ENCODE results near the gene VMAC. TPM values are rescaled to one million over a fixed set of nuclear protein-coding genes. Genes with fewer than 3 reads are reported as not detected.

Gene VMAC
- total RNA-seq, 1 experiment from 2014 or later, result 8.9 TPM

GRCh38 chr19:5941673-5942072 lies 37.0 kb downstream of the VMAC start:
- H3K36me3 ChIP-seq (ENCODE audit: insufficient read depth, low read length), result no peaks in the 10 kb centered on the region

GRCh38 chr19:5943045-5943444 lies 38.4 kb downstream of the VMAC start:
- H3K27ac ChIP-seq (ENCODE audit: low read length), result no peak overlapping the region
- no peak for DNase-seq
- no peaks in the 10 kb centered on the region for H3K9me3 ChIP-seq (ENCODE audit: low read length)
- H2AFZ ChIP-seq (ENCODE audit: low read length), result no peak overlapping the region
- peaks cover 56% of the 10 kb centered on the region for H4K20me1 ChIP-seq (ENCODE audit: insufficient read depth, low read depth, low read length)
- no peaks in the 10 kb centered on the region for H3K36me3 ChIP-seq (ENCODE audit: insufficient read depth, low read length)
- no peaks in the 10 kb centered on the region for H3K4me1 ChIP-seq (ENCODE audit: low read length)
- no peaks in the 10 kb centered on the region for H3K27me3 ChIP-seq (ENCODE audit: low read length)
- no peak overlapping the region for H3K4me2 ChIP-seq (ENCODE audit: low read depth, low read length, poor library complexity, severe bottlenecking)
- H3K9ac ChIP-seq (ENCODE audit: low read length), result no peak overlapping the region
- no peak overlapping the region for H3K4me3 ChIP-seq (ENCODE audit: low read length)
- H3K79me2 ChIP-seq (ENCODE audit: low read length), result peaks cover 82% of the 10 kb centered on the region
- H3K9me2 ChIP-seq (replicated peaks; ENCODE audit: insufficient read depth, low read length), result no peaks in the 10 kb centered on the region

More at GRCh38 chr19:5941673-5942072, 37.0 kb downstream of the VMAC start:
- H2AFZ ChIP-seq (ENCODE audit: low read length), result no peak overlapping the region
- H3K27me3 ChIP-seq (ENCODE audit: low read length), result no peaks in the 10 kb centered on the region
- no peaks in the 10 kb centered on the region for H3K9me3 ChIP-seq (ENCODE audit: low read length)
- no peak for DNase-seq
- H4K20me1 ChIP-seq (ENCODE audit: insufficient read depth, low read depth, low read length), result peaks cover 48% of the 10 kb centered on the region
- no peak overlapping the region for H3K4me2 ChIP-seq (ENCODE audit: low read depth, low read length, poor library complexity, severe bottlenecking)
- no peak overlapping the region for H3K27ac ChIP-seq (ENCODE audit: low read length)
- H3K79me2 ChIP-seq (ENCODE audit: low read length), result peaks cover 74% of the 10 kb centered on the region
- no peaks in the 10 kb centered on the region for H3K9me2 ChIP-seq (replicated peaks; ENCODE audit: insufficient read depth, low read length)
- no peak overlapping the region for H3K9ac ChIP-seq (ENCODE audit: low read length)
- H3K4me1 ChIP-seq (ENCODE audit: low read length), result no peaks in the 10 kb centered on the region
- H3K4me3 ChIP-seq (ENCODE audit: low read length), result no peak overlapping the region

GRCh38 chr19:5943623-5944022 lies 39.0 kb downstream of the VMAC start:
- no peak for DNase-seq
- Histone ChIP-seq H4K20me1 (ENCODE audit: insufficient read depth, low read depth, low read length) (peaks cover 56% of the 10 kb centered on the region), H3K36me3 (ENCODE audit: insufficient read depth, low read length) (no peaks in the 10 kb centered on the region), H3K4me1 (ENCODE audit: low read length) (no peaks in the 10 kb centered on the region), H3K4me2 (ENCODE audit: low read depth, low read length, poor library complexity, severe bottlenecking) (no peak overlapping the region), H3K9ac (ENCODE audit: low read length) (no peak overlapping the region), H2AFZ (ENCODE audit: low read length) (no peak overlapping the region), H3K79me2 (ENCODE audit: low read length) (peaks cover 88% of the 10 kb centered on the region), H3K27ac (ENCODE audit: low read length) (no peak overlapping the region), H3K9me2 (replicated peaks; ENCODE audit: insufficient read depth, low read length) (no peaks in the 10 kb centered on the region), H3K27me3 (ENCODE audit: low read length) (no peaks in the 10 kb centered on the region), H3K4me3 (ENCODE audit: low read length) (no peak overlapping the region), H3K9me3 (ENCODE audit: low read length) (no peaks in the 10 kb centered on the region)

- Histone ChIP-seq H3K9me3 (ENCODE audit: low read length) (no peaks in the 10 kb centered on the region), H3K9ac (ENCODE audit: low read length) (no peak overlapping the region), H3K79me2 (ENCODE audit: low read length) (peaks cover 98% of the 10 kb centered on the region), H3K36me3 (ENCODE audit: insufficient read depth, low read length) (peaks cover 12% of the 10 kb centered on the region), H3K4me1 (ENCODE audit: low read length) (peaks cover 36% of the 10 kb centered on the region), H3K9me2 (replicated peaks; ENCODE audit: insufficient read depth, low read length) (no peaks in the 10 kb centered on the region), H4K20me1 (ENCODE audit: insufficient read depth, low read depth, low read length) (peaks cover 58% of the 10 kb centered on the region), H3K4me3 (ENCODE audit: low read length) (no peak overlapping the region), H3K27me3 (ENCODE audit: low read length) (no peaks in the 10 kb centered on the region), H3K4me2 (ENCODE audit: low read depth, low read length, poor library complexity, severe bottlenecking) (no peak overlapping the region), H2AFZ (ENCODE audit: low read length) (no peak overlapping the region), H3K27ac (ENCODE audit: low read length) (no peak overlapping the region)
- DNase-seq, result no peak
These were observed 42.8 kb downstream of the VMAC start for GRCh38 chr19:5947435-5947834.

GRCh38 chr19:5948752-5949564 lies 44.3 kb downstream of the VMAC start:
- Histone ChIP-seq H3K9me3 (ENCODE audit: low read length) (no peaks in the 10 kb centered on the region), H3K4me1 (ENCODE audit: low read length) (peaks cover 51% of the 10 kb centered on the region), H3K9me2 (replicated peaks; ENCODE audit: insufficient read depth, low read length) (no peaks in the 10 kb centered on the region), H4K20me1 (ENCODE audit: insufficient read depth, low read depth, low read length) (peaks cover 67% of the 10 kb centered on the region), H3K4me3 (ENCODE audit: low read length) (no peak overlapping the region), H2AFZ (ENCODE audit: low read length) (no peak overlapping the region), H3K27me3 (ENCODE audit: low read length) (no peaks in the 10 kb centered on the region), H3K36me3 (ENCODE audit: insufficient read depth, low read length) (peaks cover 12% of the 10 kb centered on the region), H3K27ac (ENCODE audit: low read length) (peak overlapping the region; percentile 12; the same call in 1 of the 2 replicates), H3K4me2 (ENCODE audit: low read depth, low read length, poor library complexity, severe bottlenecking) (no peak overlapping the region), H3K79me2 (ENCODE audit: low read length) (peaks cover 99% of the 10 kb centered on the region), H3K9ac (ENCODE audit: low read length) (no peak overlapping the region)
- DNase-seq, result no peak

- Histone ChIP-seq H3K9me3 (ENCODE audit: low read length) (no peaks in the 10 kb centered on the region), H4K20me1 (ENCODE audit: insufficient read depth, low read depth, low read length) (peaks cover 64% of the 10 kb centered on the region), H3K36me3 (ENCODE audit: insufficient read depth, low read length) (peaks cover 12% of the 10 kb centered on the region), H3K79me2 (ENCODE audit: low read length) (peaks cover 99% of the 10 kb centered on the region), H3K9ac (ENCODE audit: low read length) (no peak overlapping the region), H3K9me2 (replicated peaks; ENCODE audit: insufficient read depth, low read length) (no peaks in the 10 kb centered on the region), H3K4me1 (ENCODE audit: low read length) (peaks cover 60% of the 10 kb centered on the region), H3K27me3 (ENCODE audit: low read length) (no peaks in the 10 kb centered on the region), H3K27ac (ENCODE audit: low read length) (peak overlapping the region; percentile 33; the same call in 1 of the 2 replicates), H2AFZ (ENCODE audit: low read length) (no peak overlapping the region), H3K4me3 (ENCODE audit: low read length) (no peak overlapping the region), H3K4me2 (ENCODE audit: low read depth, low read length, poor library complexity, severe bottlenecking) (no peak overlapping the region)
- no peak for DNase-seq
These were observed 45.2 kb downstream of the VMAC start for GRCh38 chr19:5949792-5950305.

- no peak for DNase-seq
- Histone ChIP-seq H3K9ac (ENCODE audit: low read length) (no peak overlapping the region), H3K27me3 (ENCODE audit: low read length) (no peaks in the 10 kb centered on the region), H2AFZ (ENCODE audit: low read length) (no peak overlapping the region), H3K9me2 (replicated peaks; ENCODE audit: insufficient read depth, low read length) (no peaks in the 10 kb centered on the region), H3K4me1 (ENCODE audit: low read length) (peaks cover 68% of the 10 kb centered on the region), H3K36me3 (ENCODE audit: insufficient read depth, low read length) (peaks cover 12% of the 10 kb centered on the region), H3K4me3 (ENCODE audit: low read length) (no peak overlapping the region), H3K9me3 (ENCODE audit: low read length) (no peaks in the 10 kb centered on the region), H3K79me2 (ENCODE audit: low read length) (peaks cover 98% of the 10 kb centered on the region), H4K20me1 (ENCODE audit: insufficient read depth, low read depth, low read length) (peaks cover 60% of the 10 kb centered on the region), H3K4me2 (ENCODE audit: low read depth, low read length, poor library complexity, severe bottlenecking) (no peak overlapping the region), H3K27ac (ENCODE audit: low read length) (peak overlapping the region; percentile 33)
These were observed 46.1 kb downstream of the VMAC start for GRCh38 chr19:5950741-5951140.

- Histone ChIP-seq H3K9ac (ENCODE audit: low read length) (peak overlapping the region; percentile 27), H3K27ac (ENCODE audit: low read length) (peak overlapping the region; percentile 44; the same call in 1 of the 2 replicates), H3K4me3 (ENCODE audit: low read length) (no peak overlapping the region), H3K4me1 (ENCODE audit: low read length) (peaks cover 74% of the 10 kb centered on the region), H3K9me3 (ENCODE audit: low read length) (no peaks in the 10 kb centered on the region), H3K79me2 (ENCODE audit: low read length) (peaks cover 98% of the 10 kb centered on the region), H4K20me1 (ENCODE audit: insufficient read depth, low read depth, low read length) (peaks cover 55% of the 10 kb centered on the region), H3K27me3 (ENCODE audit: low read length) (no peaks in the 10 kb centered on the region), H3K4me2 (ENCODE audit: low read depth, low read length, poor library complexity, severe bottlenecking) (no peak overlapping the region), H3K36me3 (ENCODE audit: insufficient read depth, low read length) (peaks cover 12% of the 10 kb centered on the region), H3K9me2 (replicated peaks; ENCODE audit: insufficient read depth, low read length) (no peaks in the 10 kb centered on the region), H2AFZ (ENCODE audit: low read length) (no peak overlapping the region)
- DNase-seq, result peak; percentile 76
These were observed 46.7 kb downstream of the VMAC start for GRCh38 chr19:5951338-5951861.
